Ishikawa (cell line): ENCODE data around the gene TDRD15.

ENCODE experiments used
- CEBPB ChIP-seq: IDR thresholded peaks from 2 replicates; pipeline ENCODE4 v1.6.1; 2012
- CREB1 ChIP-seq: IDR thresholded peaks from 2 replicates; pipeline ENCODE4 v1.6.1; 2012; ENCODE audit warnings: low read depth
- EP300 ChIP-seq: IDR thresholded peaks from 2 replicates; pipeline ENCODE4 v1.6.1; 2012; ENCODE audit warnings: borderline replicate concordance
- MAX ChIP-seq: IDR thresholded peaks from 2 replicates; pipeline ENCODE4 v1.6.1; 2012
- NFIC ChIP-seq: IDR thresholded peaks from 2 replicates; pipeline ENCODE4 v1.6.1; 2012
- RAD21 ChIP-seq: IDR thresholded peaks from 2 replicates; pipeline ENCODE4 v1.6.1; 2012; ENCODE audit warnings: low read depth
- REST ChIP-seq: IDR thresholded peaks from 2 replicates; pipeline ENCODE4 v1.6.1; 2012; ENCODE audit warnings: low read depth, mild to moderate bottlenecking
- TAF1 ChIP-seq: IDR thresholded peaks from 2 replicates; pipeline ENCODE4 v1.6.1; 2012; ENCODE audit warnings: low read depth, mild to moderate bottlenecking
- YY1 ChIP-seq: IDR thresholded peaks from 2 replicates; pipeline ENCODE4 v1.6.1; 2012; ENCODE audit warnings: low read depth
- ZBTB7A ChIP-seq: IDR thresholded peaks from 2 replicates; pipeline ENCODE4 v1.6.1; 2012; ENCODE audit warnings: low read depth
- TF ChIP-seq, protein P1 (sequence below): IDR thresholded peaks from 2 replicates; pipeline ENCODE4 v1.6.1; 2012

GRCh38 chr2:21078296-21078695 lies 45.5 kb upstream of the TDRD15 start:
- TF ChIP-seq TAF1 (no peak), EP300 (no peak), RAD21 (no peak), CEBPB (no peak), MAX (no peak), REST (no peak), CREB1 (no peak), YY1 (no peak), ZBTB7A (no peak), NFIC (no peak)
- TF ChIP-seq, protein P1, sequence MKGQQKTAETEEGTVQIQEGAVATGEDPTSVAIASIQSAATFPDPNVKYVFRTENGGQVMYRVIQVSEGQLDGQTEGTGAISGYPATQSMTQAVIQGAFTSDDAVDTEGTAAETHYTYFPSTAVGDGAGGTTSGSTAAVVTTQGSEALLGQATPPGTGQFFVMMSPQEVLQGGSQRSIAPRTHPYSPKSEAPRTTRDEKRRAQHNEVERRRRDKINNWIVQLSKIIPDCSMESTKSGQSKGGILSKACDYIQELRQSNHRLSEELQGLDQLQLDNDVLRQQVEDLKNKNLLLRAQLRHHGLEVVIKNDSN = no peak
